ENCODE data around the gene RNF31.

GRCh38 chr14:24160499-24160849, 13.2 kb downstream of the RNF31 start:
- TF ChIP-seq CTCF (IDR thresholded peaks at IDR 0.05; ENCODE audit: low read depth, low read length) (no peak), EZH2phosphoT487 (IDR thresholded peaks at IDR 0.05; ENCODE audit: low read depth) (no peak)

All from OCI-LY3 (cell line).